Fibroblast of mammary gland (primary cell): ENCODE results near the gene SNN.

Experiments
- DNase-seq: peaks from one replicate; pipeline ENCODE4 v3.0.0-alpha.2; 2010; ENCODE audit warnings: low read depth
- H3K4me3 ChIP-seq: 2 replicates; pipeline ENCODE4 v1.5.1; 2011; ENCODE audit warnings: low read depth, mild to moderate bottlenecking, low read length, moderate library complexity; ENCODE audit not compliant: control insufficient read depth
- CTCF ChIP-seq: conservative IDR thresholded peaks from 2 replicates; pipeline ENCODE4 v1.5.1; 2011; ENCODE audit warnings: low read depth, low read length, inconsistent platforms; ENCODE audit not compliant: control insufficient read depth, insufficient read depth

Gene SNN

GRCh38 chr16:11670171-11671131 lies 2.2 kb downstream of the SNN start:
- no peak for TF ChIP-seq CTCF
- no peak for DNase-seq
- no peak overlapping the region for H3K4me3 ChIP-seq

- TF ChIP-seq CTCF, result no peak
- no peak overlapping the region for H3K4me3 ChIP-seq
- no peak for DNase-seq
Observed at GRCh38 chr16:11671271-11671670, 3.0 kb downstream of the SNN start.

- TF ChIP-seq CTCF, result no peak
- DNase-seq, result no peak
- no peak overlapping the region for H3K4me3 ChIP-seq
Observed at GRCh38 chr16:11671676-11672075, 3.4 kb downstream of the SNN start.

- TF ChIP-seq CTCF, result no peak
- H3K4me3 ChIP-seq, result no peak overlapping the region
- no peak for DNase-seq
Observed at GRCh38 chr16:11672206-11673090, 4.2 kb downstream of the SNN start.

GRCh38 chr16:11673091-11674000 lies 5.1 kb downstream of the SNN start:
- no peak for DNase-seq
- no peak for TF ChIP-seq CTCF
- H3K4me3 ChIP-seq, result no peak overlapping the region

GRCh38 chr16:11674001-11674817 lies 6.0 kb downstream of the SNN start:
- no peak for TF ChIP-seq CTCF
- no peak overlapping the region for H3K4me3 ChIP-seq
- no peak for DNase-seq
